H1 (cell line): ENCODE results near the gene C9orf50. TPM values are rescaled to one million over a fixed set of nuclear protein-coding genes. Genes with fewer than 3 reads are reported as not detected.

Source experiments
- GTF2F1 ChIP-seq: IDR thresholded peaks from 2 replicates; pipeline ENCODE4 v1.6.1; 2012; ENCODE audit warnings: low read depth, low read length, improper control_type of control experiment, borderline replicate concordance
- RAD21 ChIP-seq, 2 experiments: IDR thresholded peaks in 1 of 2; conservative IDR thresholded peaks in 1 of 2; 2 replicates each; pipeline ENCODE4 v1.6.1; 2011; ENCODE audit warnings: low read depth in 2 of 2, low read length in 2 of 2, improper control_type of control experiment in 1 of 2, inconsistent platforms in 1 of 2, mild to moderate bottlenecking in 1 of 2, moderate library complexity in 1 of 2
- SIN3A ChIP-seq, 2 experiments: IDR thresholded peaks in 1 of 2; conservative IDR thresholded peaks in 1 of 2; 2 replicates each; pipeline ENCODE4 v1.6.1; 2011 to 2012; ENCODE audit warnings: low read length in 2 of 2, improper control_type of control experiment in 1 of 2, low read depth in 1 of 2, mild to moderate bottlenecking in 1 of 2
- polyA plus RNA-seq, 7 experiments: library from polyadenylated mRNA; depleted of rRNA in 3 of 7; stranded (reverse) in 5 of 7; unstranded in 2 of 7; fragments of >200 nt in 5 of 7; fragments of 200-250 nt in 2 of 7; gene quantifications; 1 replicate in 5 of 7; 2 replicates in 1 of 7; 4 replicates in 1 of 7; pipeline versions ENCODE4 v1.2.1 to v1.2.3, GENCODE V29; 2011 to 2013; ENCODE audit warnings: missing spikeins in 2 of 7, mixed read lengths in 2 of 7
- total RNA-seq: library from RNA; stranded (reverse); fragmentation: NEBNext Ultra II Directional; extraction: Animal tissue kit (Norgen Biotek cat#: 25700); gene quantifications from 2 replicates; pipeline ENCODE4 v1.2.1, GENCODE V29; 2021

The C9orf50 gene
- total and polyA plus RNA-seq, 2 of the 8 experiments (the other 6 are each of a cell fraction or from before 2014, with no cell fraction given): not detected

DNA sequence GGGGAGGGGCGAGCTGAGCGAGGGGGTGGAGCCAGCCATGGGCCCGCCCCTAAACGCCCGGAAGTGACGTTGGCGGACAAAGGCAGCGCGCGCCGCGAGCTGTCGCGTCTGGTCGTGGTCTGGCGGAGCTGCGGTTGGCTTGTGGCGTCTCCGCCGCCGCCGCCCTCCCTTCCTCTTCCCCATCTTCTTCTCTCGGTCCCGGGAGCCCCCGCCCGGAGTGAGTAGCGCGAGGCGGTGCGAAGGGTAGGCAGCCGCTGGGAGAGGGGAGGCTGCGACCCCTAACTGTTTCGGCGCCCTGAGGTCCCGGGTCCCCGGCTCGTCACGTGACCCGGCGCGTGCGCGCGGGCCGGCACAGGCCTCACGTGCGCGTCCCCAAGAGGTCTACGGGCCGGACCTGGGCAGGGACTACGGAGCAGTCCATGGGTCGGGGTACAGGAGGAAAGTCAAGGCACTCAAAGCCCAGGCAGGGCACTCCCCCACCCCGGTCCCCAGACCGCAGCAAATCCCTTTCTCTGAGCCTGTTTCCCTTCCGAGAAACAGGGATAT is 5.3 kb upstream of the C9orf50 start, which contains the start of gene NTMT1 (continued):
- TF ChIP-seq SIN3A (conservative IDR thresholded peaks at IDR 0.05 in 1 of 2, IDR thresholded peaks at IDR 0.05 in 1 of 2; ENCODE audit: low read depth in 1 of 2, low read length in 2 of 2) (peak; percentile 24 to 64; a peak in 1 of 4 replicates), RAD21 (IDR thresholded peaks at IDR 0.05 in 1 of 2, conservative IDR thresholded peaks at IDR 0.05 in 1 of 2; ENCODE audit: low read depth in 2 of 2, low read length in 2 of 2) (no peak), GTF2F1 (no peak; the same call in 1 of the 2 replicates)
